EH (cell line): ENCODE results near the gene MPIG6B.

ENCODE experiments used
- DNase-seq: peaks from one replicate; pipeline ENCODE4 v3.0.0-alpha.2; 2015; ENCODE audit warnings: low read depth

Gene MPIG6B

DNA sequence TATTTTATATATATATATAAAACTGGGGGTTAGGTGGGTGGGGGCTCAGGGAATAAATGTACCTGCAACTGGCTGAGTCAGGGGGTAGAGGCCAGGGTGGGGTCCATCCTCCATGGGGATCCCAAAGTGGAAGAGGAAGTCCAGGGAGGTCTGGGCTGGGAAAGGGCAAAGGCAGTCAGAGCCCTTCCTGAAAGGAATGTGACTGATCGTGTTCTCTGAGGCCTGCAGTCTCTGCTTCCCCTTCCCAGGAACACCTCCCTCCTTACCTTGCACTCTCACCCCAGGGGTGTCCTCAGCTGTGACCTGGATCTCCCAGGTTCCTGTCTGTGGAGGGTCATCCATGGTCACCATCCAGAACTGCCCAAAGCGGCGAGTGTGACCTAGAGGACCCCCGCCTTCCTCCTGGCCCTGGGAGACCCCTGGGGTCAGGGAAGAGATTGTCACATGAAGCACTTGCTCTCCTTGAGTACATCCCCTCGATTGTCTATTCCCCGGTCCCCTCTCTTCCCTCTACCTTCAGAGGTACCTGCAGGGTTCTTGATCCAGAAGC, 44.0 kb downstream of the MPIG6B start:
- no peak for DNase-seq

DNA sequence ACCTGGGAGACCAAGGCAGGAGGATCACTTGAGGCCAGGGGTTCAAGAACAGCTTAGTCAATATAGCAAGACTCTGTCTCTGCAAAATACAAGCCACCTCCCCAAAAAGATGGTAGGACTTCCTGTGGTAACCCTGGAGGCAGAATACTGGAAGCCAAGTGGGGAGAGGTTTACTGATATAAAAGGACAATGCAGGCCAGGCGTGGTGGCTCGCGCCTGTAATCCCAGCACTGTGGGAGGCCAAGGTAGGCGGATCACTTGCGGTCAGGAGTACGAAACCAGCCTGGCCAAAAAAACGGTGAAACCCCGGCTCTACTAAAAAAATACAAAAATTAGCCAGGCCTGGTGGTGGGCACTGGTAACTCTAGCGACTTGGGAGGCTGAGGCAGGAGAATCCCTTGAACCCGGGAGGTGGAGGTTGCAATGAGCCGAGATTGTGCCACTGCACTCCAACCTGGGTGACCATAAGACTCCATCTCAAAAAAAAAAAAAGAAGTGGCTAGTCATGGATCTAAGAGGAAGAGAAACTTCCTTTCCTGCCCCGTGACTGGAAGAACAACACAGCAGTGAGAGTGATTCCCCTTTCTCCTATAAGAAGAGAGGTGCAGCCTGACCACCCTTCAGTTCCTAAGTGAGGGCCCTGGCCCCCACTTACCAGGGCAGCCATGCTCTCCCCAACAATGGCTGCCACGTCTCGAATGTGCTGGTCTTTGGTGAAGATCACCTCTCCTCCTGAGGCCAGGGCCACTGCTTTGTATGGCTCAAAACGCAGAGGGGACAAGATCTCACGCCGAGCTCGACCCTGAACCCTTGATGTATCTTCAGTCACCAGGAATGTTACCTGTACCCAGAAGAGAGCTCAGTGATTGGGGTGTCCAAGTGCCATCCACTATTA, 45.4 kb downstream of the MPIG6B start:
- DNase-seq, result no peak

DNA sequence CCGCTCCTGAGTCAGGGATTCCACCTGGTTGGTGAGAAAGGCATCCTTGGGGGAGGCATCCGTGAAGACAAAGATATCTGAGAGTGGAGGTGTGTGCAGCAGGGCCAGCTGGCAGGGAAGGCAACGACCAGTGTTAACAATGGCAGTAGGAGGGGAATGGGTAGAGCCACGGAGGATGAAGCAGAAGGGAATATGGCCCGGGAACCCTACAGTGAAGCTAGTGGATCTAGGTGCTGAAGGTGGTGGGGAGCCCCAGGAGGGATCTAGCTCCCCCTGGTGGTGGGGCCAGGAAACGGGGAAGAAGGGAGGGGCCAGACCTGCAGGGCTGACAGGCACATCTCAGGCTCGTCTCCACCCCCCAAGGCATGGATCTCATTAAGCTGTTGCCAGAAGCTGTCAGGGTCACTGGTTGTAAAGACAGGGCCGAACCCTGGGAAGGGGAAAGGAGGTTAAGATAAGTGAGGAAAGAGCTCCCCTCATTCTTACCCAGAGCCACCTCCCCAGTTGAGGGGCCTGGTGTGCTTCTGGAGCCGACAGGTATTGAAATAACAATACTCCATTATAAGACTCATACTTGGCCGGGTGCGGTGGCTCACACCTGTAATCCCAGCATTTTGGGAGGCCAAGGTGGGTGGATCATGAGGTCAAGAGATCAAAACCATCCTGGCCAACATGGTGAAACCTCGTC, 46.7 kb downstream of the MPIG6B start:
- DNase-seq, result peak; percentile 66

DNA sequence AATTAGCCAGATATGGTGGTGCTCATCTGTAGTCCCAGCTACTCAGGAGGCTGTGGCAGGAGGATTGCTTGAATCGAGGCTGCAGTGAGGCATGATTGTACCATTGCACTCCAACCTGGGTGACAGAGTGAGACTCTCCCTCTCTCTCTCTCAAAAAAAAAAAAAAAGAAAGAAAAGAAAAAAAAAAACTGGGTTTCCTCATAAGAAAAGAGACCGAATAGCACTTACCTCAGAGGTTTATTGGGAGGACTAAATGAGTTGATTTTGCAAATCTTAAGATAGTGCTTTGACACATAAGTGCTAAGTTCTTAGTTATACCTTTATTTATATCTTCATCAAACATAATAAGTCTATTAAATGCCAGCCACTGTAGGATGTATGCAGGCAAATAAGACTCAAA, 47.7 kb downstream of the MPIG6B start:
- DNase-seq, result no peak

DNA sequence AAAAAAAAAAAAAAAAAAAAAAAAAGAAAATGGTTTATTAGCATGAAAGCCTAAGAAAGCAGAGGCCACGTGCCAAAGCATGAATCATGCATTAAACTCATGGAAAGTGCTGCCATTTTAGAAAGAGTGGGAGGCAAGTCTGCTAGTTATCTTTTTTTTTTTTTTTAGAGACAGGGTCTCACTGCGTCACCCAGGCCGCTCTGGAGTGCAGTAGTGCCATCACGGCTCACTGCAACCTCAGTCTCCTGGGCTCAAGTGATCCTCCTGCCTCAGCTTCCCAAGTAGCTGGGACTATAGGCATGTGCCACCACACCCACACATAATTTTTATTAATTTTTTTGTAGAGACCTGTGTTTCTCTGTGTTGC, 48.8 kb downstream of the MPIG6B start:
- peak; percentile 50 for DNase-seq

DNA sequence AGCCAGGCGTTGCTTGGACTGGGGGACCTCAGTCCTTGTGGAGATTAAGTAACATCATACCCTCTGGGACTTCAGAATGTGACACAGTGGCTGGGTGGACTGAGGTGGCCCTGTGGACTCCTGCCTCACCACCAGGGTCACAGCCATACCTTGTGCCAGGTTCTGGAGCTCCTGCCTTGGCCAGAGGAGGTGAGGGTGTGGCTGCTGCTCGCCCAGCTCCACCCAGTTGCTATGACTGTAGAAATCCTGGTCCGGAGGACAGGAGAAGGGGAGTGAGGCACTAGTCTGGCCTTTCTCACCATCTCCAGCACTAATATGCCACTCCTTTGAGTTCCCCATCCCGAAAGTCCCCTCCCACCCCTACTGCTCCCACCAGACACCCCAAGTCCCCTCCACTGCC, 52.0 kb downstream of the MPIG6B start:
- no peak for DNase-seq

DNA sequence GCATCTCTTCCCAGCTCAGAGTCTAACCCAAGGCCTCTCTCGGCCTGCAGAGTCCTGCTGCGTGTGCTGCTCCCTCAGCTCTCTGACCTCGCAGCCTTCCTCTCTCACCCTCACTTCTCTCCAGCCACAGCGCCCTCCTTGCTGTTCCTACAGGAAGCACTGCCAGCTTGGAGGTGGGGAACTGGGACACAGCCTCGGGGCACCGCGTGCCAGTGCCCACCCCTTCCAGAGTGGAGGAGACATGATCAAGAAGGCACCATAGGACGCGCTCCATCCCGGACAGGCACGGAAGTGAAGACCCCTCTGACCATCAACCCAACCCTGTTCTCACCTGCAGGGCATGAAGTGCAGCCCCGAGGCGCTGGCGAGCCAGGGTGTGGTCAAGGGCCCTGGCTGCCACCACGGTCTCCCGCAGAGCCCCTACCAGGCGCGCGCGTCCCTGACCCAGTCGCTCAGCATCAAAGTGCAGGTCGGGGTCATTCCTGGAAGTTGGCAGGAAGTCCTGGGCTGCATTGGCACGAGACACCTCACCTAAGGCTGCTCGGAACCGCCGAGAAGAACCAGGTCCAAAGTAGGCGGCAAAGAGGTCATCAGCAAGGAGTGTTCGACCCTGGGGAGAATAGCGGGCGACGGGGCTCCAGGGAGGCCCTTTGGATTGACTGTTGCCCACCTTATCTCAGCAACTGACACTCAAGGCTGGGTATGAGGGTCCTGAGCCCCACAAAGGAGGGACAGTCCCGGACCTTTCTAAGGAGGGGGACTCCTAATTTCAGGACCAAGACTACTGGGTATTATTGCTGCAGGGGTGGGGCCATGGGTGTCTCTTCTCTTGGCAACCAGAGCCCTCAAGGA, 52.7 kb downstream of the MPIG6B start:
- no peak for DNase-seq
